GM12878 (cell line): ENCODE measurements around the gene POGZ. TPM values are rescaled to one million over a fixed set of nuclear protein-coding genes. Genes with fewer than 3 reads are reported as not detected.

Experiments
- ATAC-seq: fragments of 200-7000 bp; cut with Tn5 transposase; 3 replicates; pipeline ENCODE4 v1.9.1; 2020; ENCODE audit warnings: mild to moderate bottlenecking, moderate library complexity
- BruUV-seq: library from RNA; stranded (reverse); fragments of 400-500 nt; replicated peaks from 2 replicates; lab custom pipeline; 2021; lab: Mats Ljungman, UMichigan
- CTCF ChIA-PET: fragments of 300-600 bp; sonication (Branson Sonifier 250); formaldehyde crosslinking; extraction: SDS; loops from one replicate; lab custom pipeline; 2021; ENCODE audit warnings: inconsistent platforms; lab: Yijun Ruan, JAX
- POLR2A ChIA-PET: fragments of 350-600 bp; formaldehyde crosslinking; extraction: SDS; loops from one replicate; lab custom pipeline; 2021; ENCODE audit warnings: inconsistent platforms; lab: Charles Lee
- RAD21 ChIA-PET: fragments of 300-600 bp; sonication (Branson Sonifier 250); formaldehyde crosslinking; loops from one replicate; lab custom pipeline; 2023; ENCODE audit warnings: antibody characterized with exemption; ENCODE audit not compliant: unreplicated experiment; lab: Charles Lee
- SMC1A ChIA-PET: fragments of 300-600 bp; sonication (Branson Sonifier 250); formaldehyde crosslinking; loops from one replicate; lab custom pipeline; 2023; ENCODE audit not compliant: unreplicated experiment, uncharacterized antibody; lab: Charles Lee
- DNase-seq: peaks from one replicate; pipeline ENCODE4 v3.0.0-alpha.2; 2011; ENCODE audit warnings: low read depth, low spot score
- FAIRE-seq: peaks from 3 replicates; lab custom pipeline; 2011; peaks lifted over from hg19 to GRCh38; lab: Jason Lieb, UNC
- H2AFZ ChIP-seq: 2 replicates; pipeline ENCODE4 v1.6.0; 2011; ENCODE audit warnings: low read depth, low read length, control low read depth; ENCODE audit not compliant: control insufficient read depth
- H3K27ac ChIP-seq: 2 replicates; pipeline ENCODE4 v1.5.1; 2011; ENCODE audit warnings: control low read depth; ENCODE audit not compliant: control insufficient read depth, insufficient read depth
- H3K27me3 ChIP-seq, 2 experiments: replicated peaks in 1 of 2; 2 replicates each; pipeline versions ENCODE4 v1.6.0 to v1.6.1; 2011; ENCODE audit warnings: low read length in 1 of 2; ENCODE audit not compliant: control insufficient read depth in 2 of 2, insufficient read depth in 2 of 2
- H3K36me3 ChIP-seq, 2 experiments: 2 replicates each; pipeline ENCODE4 v1.5.1; 2011; ENCODE audit warnings: low read length in 1 of 2; ENCODE audit not compliant: control insufficient read depth in 2 of 2, insufficient read depth in 2 of 2
- H3K4me1 ChIP-seq: 2 replicates; pipeline ENCODE4 v1.6.1; 2011; ENCODE audit warnings: mild to moderate bottlenecking, low read length, moderate library complexity, mixed read lengths; ENCODE audit not compliant: control insufficient read depth, insufficient read depth
- H3K4me2 ChIP-seq: 2 replicates; pipeline ENCODE4 v1.6.0; 2011; ENCODE audit warnings: control low read depth; ENCODE audit not compliant: control insufficient read depth, insufficient read depth
- H3K4me3 ChIP-seq: fragments of 200-600 bp; sonication (generic); 2 replicates; pipeline ENCODE4 v1.5.1; 2016
- H3K79me2 ChIP-seq: 2 replicates; pipeline ENCODE4 v1.6.0; 2011; ENCODE audit warnings: low read length; ENCODE audit not compliant: control insufficient read depth, insufficient read depth
- H3K9ac ChIP-seq: 2 replicates; pipeline ENCODE4 v1.8.0; 2011; ENCODE audit warnings: low read length, control low read depth, mixed read lengths; ENCODE audit not compliant: control insufficient read depth, insufficient read depth
- H3K9me3 ChIP-seq: replicated peaks from 3 replicates; pipeline ENCODE4 v1.5.1; 2011; ENCODE audit warnings: mild to moderate bottlenecking, low read length; ENCODE audit not compliant: control insufficient read depth, insufficient read depth
- H4K20me1 ChIP-seq: 2 replicates; pipeline ENCODE4 v1.6.0; 2011; ENCODE audit not compliant: control insufficient read depth, insufficient read depth
- EGR1 ChIP-seq, 2 experiments: IDR thresholded peaks; 1 replicate in 1 of 2; 2 replicates in 1 of 2; pipeline ENCODE4 v1.6.1; 2011 to 2012; ENCODE audit warnings: low read depth in 2 of 2, low read length in 2 of 2, borderline replicate concordance in 1 of 2, mild to moderate bottlenecking in 1 of 2, moderate library complexity in 1 of 2
- IKZF2 ChIP-seq, 2 experiments: fragments of 450-650 bp; IDR thresholded peaks; 2 replicates each; pipeline ENCODE4 v1.6.1; 2017; ENCODE audit warnings: mild to moderate bottlenecking in 2 of 2, moderate library complexity in 2 of 2
- JUNB ChIP-seq: IDR thresholded peaks from 2 replicates; pipeline ENCODE4 v1.6.1; 2016; ENCODE audit warnings: antibody characterized with exemption, mild to moderate bottlenecking
- NFYA ChIP-seq: IDR thresholded peaks from 2 replicates; pipeline ENCODE4 v1.6.1; 2011; ENCODE audit warnings: low read depth, mild to moderate bottlenecking, low read length, improper control_type of control experiment, borderline replicate concordance
- NRF1 ChIP-seq: conservative IDR thresholded peaks from 2 replicates; pipeline ENCODE4 v1.6.1; 2011; ENCODE audit warnings: mild to moderate bottlenecking, low read depth, low read length, improper control_type of control experiment
- POLR2AphosphoS2 ChIP-seq: IDR thresholded peaks from 2 replicates; pipeline ENCODE4 v1.6.1; 2011; ENCODE audit warnings: low read depth, mild to moderate bottlenecking, low read length, improper control_type of control experiment, moderate library complexity
- RB1 ChIP-seq: fragments of 450-650 bp; formaldehyde crosslinking; IDR thresholded peaks from 2 replicates; pipeline ENCODE4 v1.6.1; 2017; ENCODE audit warnings: mild to moderate bottlenecking, borderline replicate concordance
- SIX5 ChIP-seq: IDR thresholded peaks from 2 replicates; pipeline ENCODE4 v1.6.1; 2011; ENCODE audit warnings: mild to moderate bottlenecking, low read depth, low read length, moderate library complexity; ENCODE audit not compliant: severe bottlenecking
- SREBF2 ChIP-seq: IDR thresholded peaks from 2 replicates; pipeline ENCODE4 v1.6.1; 2012; ENCODE audit warnings: mild to moderate bottlenecking, low read length
- TCF12 ChIP-seq: IDR thresholded peaks from 2 replicates; pipeline ENCODE4 v1.6.1; 2011; ENCODE audit warnings: low read depth, mild to moderate bottlenecking, low read length
- TCF7 ChIP-seq: IDR thresholded peaks from 2 replicates; pipeline ENCODE4 v1.6.1; 2014; ENCODE audit warnings: antibody characterized with exemption, borderline replicate concordance
- ZNF592 ChIP-seq: fragments of 450-650 bp; IDR thresholded peaks from 2 replicates; pipeline ENCODE4 v1.6.1; 2017; ENCODE audit warnings: mild to moderate bottlenecking, moderate library complexity
- WGBS: methylation state at CpG from one replicate; pipeline ENCODE4 v1.1.6; 2016; ENCODE audit warnings: low lambda C conversion rate; ENCODE audit not compliant: insufficient replicate concordance, insufficient coverage; ENCODE audit errors: missing lambda C conversion rate; 5-methylcytosine and 5-hydroxymethylcytosine counted together
- in situ Hi-C: fragments of 300-500 bp; cut with MboI; formaldehyde crosslinking; loops from 9 replicates; pipeline ENCODE4 v1.14.3; 2018; ENCODE audit warnings: mixed read lengths
- intact Hi-C: fragments of 100-400 bp; cut with micrococcal nuclease; formaldehyde crosslinking; loops from one replicate; pipeline ENCODE4 v1.14.2; 2022; ENCODE audit not compliant: unreplicated experiment
- polyA plus RNA-seq, 11 experiments: library from polyadenylated mRNA; depleted of rRNA in 4 of 11; unstranded in 6 of 11; stranded (reverse) in 5 of 11; fragments of >200 nt; fragmentation: Nextera tagmentation in 4 of 11; fragmentation: Illumina TruSeq in 1 of 11; extraction: Ambion mirVana in 4 of 11; extraction: Trizol in 1 of 11; gene quantifications; 1 replicate in 1 of 11; 2 replicates in 10 of 11; pipeline versions ENCODE4 v1.2.1 to v1.2.3, GENCODE V29; 2011 to 2016; ENCODE audit warnings: inconsistent platforms in 2 of 11, missing spikeins in 2 of 11, low read depth in 1 of 11
- total RNA-seq, 4 experiments: library from RNA; depleted of rRNA in 3 of 4; stranded (reverse); fragments of >200 nt in 3 of 4; fragmentation: Illumina TruSeq in 1 of 4; extraction: Trizol in 1 of 4; gene quantifications; 2 replicates each; pipeline versions ENCODE4 v1.2.1 to v1.2.3, GENCODE V29; 2013 to 2021

The POGZ gene
- total and polyA plus RNA-seq, 10 of the 15 experiments (the other 5 are each of a cell fraction or from before 2014, with no cell fraction given), result 11.3 to 80.6 (median 35.8) TPM

- WGBS, result 94% methylated on average over 2 of the region's 2 CpGs
- peaks cover 9 to 35% of the 10 kb centered on the region in 2 experiments for H3K36me3 ChIP-seq
- in situ Hi-C loops (no loop called here), intact Hi-C loops (no loop called here)
- H4K20me1 ChIP-seq, result no peaks in the 10 kb centered on the region
- no peak overlapping the region for H2AFZ ChIP-seq
- ATAC-seq, result no peak
- H3K4me2 ChIP-seq, result no peak overlapping the region
- H3K9ac ChIP-seq, result no peak overlapping the region
- H3K4me1 ChIP-seq, result no peaks in the 10 kb centered on the region
- POLR2A ChIA-PET, result interaction anchor here (1.5 kb wide), 1 partner anchor 10 kb away, joined by 4 read pairs; no protein-coding TSS in a partner anchor
- CTCF ChIA-PET, result interaction anchor here (0.6 to 1.6 kb wide), 5 partner anchors 12 to 423 kb away, joined by 3 to 5 read pairs (median 3); no protein-coding TSS in a partner anchor
- TF ChIP-seq IKZF2 (IDR thresholded peaks at IDR 0.05), result no peak
- no peak overlapping the region for H3K27ac ChIP-seq
- no peak for DNase-seq
- FAIRE-seq, result no peak
- H3K27me3 ChIP-seq, result no peaks in the 10 kb centered on the region
- SMC1A ChIA-PET, result interaction anchor here (1.0 to 2.2 kb wide), 3 partner anchors 10 to 71 kb away, joined by 3 to 8 read pairs (median 3); partner anchors contain the start of gene PSMB4
- RAD21 ChIA-PET, result no interaction called here
- no peaks in the 10 kb centered on the region for H3K79me2 ChIP-seq
- BruUV-seq, result no TSS peak
- no peak overlapping the region for H3K4me3 ChIP-seq
- H3K9me3 ChIP-seq, result no peaks in the 10 kb centered on the region
These were observed 47.4 kb downstream of the POGZ start for GRCh38 chr1:151411884-151412283.

- BruUV-seq, result no TSS peak
- ATAC-seq (no peak), DNase-seq (no peak), FAIRE-seq (no peak)
- H2AFZ ChIP-seq, result no peak overlapping the region
- no peak for TF ChIP-seq TCF7
- TF ChIP-seq NFYA, result no peak
- TF ChIP-seq JUNB, result no peak
- no peak for TF ChIP-seq SIX5
- TF ChIP-seq TCF12, result no peak
- no peak for TF ChIP-seq NRF1
- no peak for TF ChIP-seq ZNF592
- TF ChIP-seq EGR1 (IDR thresholded peaks at IDR 0.05; ENCODE audit: borderline replicate concordance in 1 of 2, low read depth in 2 of 2, low read length in 2 of 2), result no peak
- TF ChIP-seq SREBF2, result no peak
- no peak for TF ChIP-seq POLR2AphosphoS2
- TF ChIP-seq RB1, result no peak
- in situ Hi-C loops, result no loop called here
- no peak overlapping the region for H3K4me3 ChIP-seq
- H3K27ac ChIP-seq, result no peak overlapping the region
- no peaks in the 10 kb centered on the region for H3K79me2 ChIP-seq
- SMC1A ChIA-PET, result no interaction called here
- POLR2A ChIA-PET, result no interaction called here
- no peaks in the 10 kb centered on the region; the same call in 1 of the 2 replicates for H3K4me1 ChIP-seq
- no peaks in the 10 kb centered on the region for H3K9me3 ChIP-seq
- RAD21 ChIA-PET, result no interaction called here
- no peak overlapping the region for H3K9ac ChIP-seq
- H3K4me2 ChIP-seq, result no peak overlapping the region
- no peaks in the 10 kb centered on the region for H4K20me1 ChIP-seq
- no peaks in the 10 kb centered on the region for H3K27me3 ChIP-seq
- intact Hi-C loops, result no loop called here
- H3K36me3 ChIP-seq, result peaks cover 18 to 43% of the 10 kb centered on the region in 2 experiments
- CTCF ChIA-PET, result no interaction called here
These were observed 50.4 kb downstream of the POGZ start for GRCh38 chr1:151408891-151409290.
